Iris pigment epithelial cell (primary cell): Measurements from ENCODE around the gene GOSR2.
"Not testable (repeated sequence)": the region's sequence is repeated elsewhere in the genome, so short reads cannot be mapped to it uniquely, and the experiment has no call there.

ENCODE experiments used
- DNase-seq: peaks from one replicate; pipeline ENCODE4 v3.0.0-alpha.2; 2011; ENCODE audit warnings: low read depth

The GOSR2 gene

DNA sequence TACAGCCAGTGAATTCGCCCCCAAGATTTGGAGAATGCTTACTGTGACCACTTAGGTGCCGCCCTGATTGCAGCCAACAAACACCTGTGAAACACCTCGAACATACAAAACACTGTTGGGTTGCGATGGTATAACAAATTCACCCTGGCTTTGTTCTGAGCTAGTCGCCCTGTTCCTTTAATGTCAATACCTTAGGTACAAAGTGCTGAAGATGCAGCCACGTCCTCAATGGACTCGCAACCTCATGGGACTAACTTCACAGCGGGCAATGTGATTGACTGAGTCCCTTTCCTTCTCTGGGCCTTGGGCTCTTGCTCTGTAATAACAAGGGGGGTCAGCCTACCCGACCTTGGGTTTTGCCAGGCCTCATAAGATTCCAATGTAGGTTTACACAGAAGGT, 28.9 kb upstream of the GOSR2 start:
- no peak for DNase-seq

GRCh38 chr17:46894476-46895151, 28.3 kb upstream of the GOSR2 start:
- no peak for DNase-seq

GRCh38 chr17:46895171-46895570, 27.8 kb upstream of the GOSR2 start:
- DNase-seq, result no peak

DNA sequence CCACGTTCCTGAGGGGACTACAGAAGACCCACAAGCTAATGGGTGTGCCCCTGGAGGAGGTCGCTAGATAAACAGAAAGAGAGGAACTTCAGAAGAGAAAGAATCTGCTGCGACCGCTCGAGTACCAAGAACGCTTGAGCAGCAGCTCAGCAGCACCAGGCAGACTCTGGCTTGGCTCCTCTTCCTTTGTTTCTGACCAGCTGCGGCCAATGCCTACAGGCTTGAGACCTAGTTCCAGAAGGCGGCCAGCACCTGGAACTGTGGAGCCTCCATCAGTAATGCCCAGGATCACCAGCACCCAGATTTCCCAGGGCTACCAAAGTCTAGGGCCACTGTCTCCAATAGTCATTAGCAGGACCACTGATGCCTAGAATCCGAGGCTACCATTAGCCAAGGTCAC, 26.0 kb upstream of the GOSR2 start:
- no peak for DNase-seq

GRCh38 chr17:46898364-46898763, 24.6 kb upstream of the GOSR2 start:
- no peak for DNase-seq

DNA sequence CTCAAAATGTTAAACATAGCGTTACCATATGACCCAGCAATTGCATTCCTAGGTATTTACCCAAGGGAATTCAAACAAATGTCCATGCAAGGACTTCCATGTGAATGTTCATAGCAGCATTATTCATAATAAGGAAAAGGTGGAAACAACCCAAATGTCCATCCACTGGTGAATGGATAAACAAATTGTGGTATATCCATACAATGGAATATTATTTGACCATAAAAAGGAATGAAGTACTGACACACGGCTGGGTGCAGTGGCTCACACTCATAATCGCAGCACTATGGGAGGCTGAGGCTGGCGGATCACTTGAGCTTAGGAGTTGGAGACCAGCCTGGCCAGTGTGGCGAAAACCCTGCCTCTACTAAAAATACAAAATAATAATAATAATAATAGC, 24.1 kb upstream of the GOSR2 start:
- DNase-seq, result no peak

GRCh38 chr17:46901291-46901690, 21.7 kb upstream of the GOSR2 start:
- no peak for DNase-seq

GRCh38 chr17:46903762-46904672, 18.9 kb upstream of the GOSR2 start:
- DNase-seq, result no peak

DNA sequence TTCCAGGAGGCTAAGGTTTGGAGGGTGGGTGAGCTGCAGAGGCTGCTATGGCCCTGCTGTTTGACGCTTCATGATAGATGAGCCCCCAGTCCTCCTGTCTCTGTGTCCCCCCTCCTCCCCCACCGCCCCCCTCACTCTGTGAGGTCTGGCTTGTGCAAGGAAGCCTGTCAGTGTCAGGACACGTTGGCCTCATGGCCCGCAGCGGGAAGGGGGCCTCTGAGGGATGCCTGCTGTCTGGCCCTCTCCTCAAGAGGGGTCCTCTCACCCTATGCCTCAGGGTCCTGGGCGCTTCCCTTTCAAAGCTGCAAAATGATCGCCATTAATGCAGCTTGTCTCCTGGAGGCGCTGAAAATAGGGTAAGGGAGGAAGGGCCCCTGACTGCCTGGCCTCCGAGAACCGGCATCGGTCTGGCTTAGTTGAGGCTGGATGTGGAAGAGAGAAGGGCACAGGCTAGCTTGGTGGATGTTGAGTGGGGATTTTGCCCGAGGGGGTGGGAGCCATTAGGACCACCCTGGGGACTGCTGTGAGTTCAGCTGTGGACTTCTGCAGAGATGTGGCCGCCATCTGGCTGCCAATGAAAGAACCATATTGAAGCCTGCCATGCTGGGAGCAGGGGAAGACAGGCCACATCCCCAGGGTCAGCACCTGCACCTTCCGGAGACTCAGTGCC, 14.8 kb upstream of the GOSR2 start:
- no peak for DNase-seq

DNA sequence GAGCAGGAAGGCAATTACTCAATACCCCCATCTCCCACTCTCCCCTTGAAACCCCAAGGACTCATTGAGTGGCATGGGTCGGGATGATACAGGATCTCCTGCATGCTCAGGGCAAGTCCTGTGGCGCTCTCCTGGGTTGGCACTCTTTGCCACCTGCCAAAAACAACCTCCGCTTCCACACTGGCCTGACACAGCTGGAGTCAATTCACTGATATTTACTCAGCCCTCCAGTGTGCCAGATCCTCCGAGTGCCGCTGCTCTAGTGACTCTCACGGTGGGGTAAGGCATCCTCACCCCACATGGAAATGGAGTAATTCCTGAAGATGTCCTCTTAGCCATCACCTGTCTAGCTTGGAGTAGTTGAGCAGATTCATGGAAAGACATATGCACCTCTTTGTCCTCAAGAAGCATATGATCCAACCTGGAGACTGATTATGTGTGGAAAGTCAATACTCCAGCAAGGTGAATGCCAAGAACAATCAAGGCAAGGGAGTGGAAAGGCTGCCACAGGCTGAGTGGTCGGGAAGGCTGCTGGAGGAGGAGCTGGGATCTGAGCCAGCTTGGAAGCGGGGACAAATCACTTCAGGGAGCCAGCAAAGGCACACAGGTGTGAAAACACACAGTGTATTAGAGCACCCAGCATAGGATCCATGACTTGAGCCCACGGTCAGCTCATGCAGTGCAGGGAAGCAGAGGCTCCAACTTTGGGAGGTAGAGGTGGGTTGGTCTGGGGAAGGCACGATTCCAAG, 12.6 kb upstream of the GOSR2 start:
- no peak for DNase-seq

GRCh38 chr17:46911311-46911710, 11.6 kb upstream of the GOSR2 start:
- no peak for DNase-seq

DNA sequence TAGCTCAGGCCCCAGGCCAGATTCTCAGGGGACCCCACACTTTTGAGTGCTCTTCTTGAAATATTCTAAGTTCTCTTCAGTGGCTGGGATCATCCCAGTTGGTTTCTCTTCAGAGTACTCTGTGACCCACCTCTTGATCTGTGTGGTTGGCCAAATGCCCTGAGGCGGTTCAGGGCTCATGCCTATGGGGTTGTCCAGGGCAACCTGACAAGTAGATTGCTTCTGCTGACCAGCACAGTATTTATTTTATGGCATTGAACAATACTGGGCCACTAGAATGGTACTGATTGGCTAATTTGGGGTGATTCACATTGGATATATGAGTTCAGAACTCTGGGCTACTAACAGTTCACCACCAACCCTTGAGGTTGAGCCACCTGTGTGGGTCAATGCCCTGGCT, 7.4 kb upstream of the GOSR2 start:
- no peak for DNase-seq

- peak; percentile 40 for DNase-seq
Observed at GRCh38 chr17:46916211-46916610, 6.7 kb upstream of the GOSR2 start.

DNA sequence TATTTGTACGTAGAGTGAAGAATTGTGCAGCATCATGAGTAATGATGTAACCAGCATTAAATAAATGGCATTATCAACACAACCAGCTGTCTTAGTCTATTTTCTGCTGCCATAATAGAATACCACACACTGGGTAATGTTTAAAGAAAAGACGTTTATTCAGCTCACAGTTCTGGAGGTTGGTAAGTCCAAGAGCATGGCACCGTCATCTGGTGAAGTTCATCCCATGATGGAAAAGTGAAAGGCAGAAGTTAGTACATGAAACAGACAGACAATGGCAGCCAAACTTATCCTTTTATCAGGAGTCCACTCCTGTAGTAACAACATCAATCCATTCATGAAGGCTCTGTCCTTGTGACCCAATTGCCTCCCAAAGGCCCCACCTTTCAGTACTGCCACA, 6.3 kb upstream of the GOSR2 start:
- DNase-seq, result no peak

GRCh38 chr17:46917041-46917440, 5.9 kb upstream of the GOSR2 start:
- DNase-seq, result no peak

DNA sequence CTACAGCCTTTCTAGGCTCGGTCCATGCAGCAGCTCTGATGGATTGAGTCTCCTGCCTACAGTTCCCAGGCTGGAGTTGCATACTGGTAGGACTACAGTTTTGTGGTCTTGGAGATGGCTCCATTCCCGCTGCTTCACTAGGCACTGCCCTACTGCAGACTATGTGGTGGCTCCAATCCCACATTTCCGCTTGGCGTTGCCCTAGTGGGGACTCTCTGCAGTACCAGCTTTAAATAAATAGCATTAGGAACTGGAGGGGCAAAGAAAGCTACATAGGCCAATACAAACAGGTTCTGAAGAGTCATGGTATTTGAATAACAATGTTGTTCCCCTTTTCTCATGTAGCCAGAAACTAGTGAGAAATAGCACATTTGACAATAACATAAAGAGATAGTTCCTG, 5.4 kb upstream of the GOSR2 start:
- DNase-seq, result no peak

- not testable (repeated sequence) for DNase-seq
Observed at GRCh38 chr17:46921962-46922361, 998 bp upstream of the GOSR2 start.

DNA sequence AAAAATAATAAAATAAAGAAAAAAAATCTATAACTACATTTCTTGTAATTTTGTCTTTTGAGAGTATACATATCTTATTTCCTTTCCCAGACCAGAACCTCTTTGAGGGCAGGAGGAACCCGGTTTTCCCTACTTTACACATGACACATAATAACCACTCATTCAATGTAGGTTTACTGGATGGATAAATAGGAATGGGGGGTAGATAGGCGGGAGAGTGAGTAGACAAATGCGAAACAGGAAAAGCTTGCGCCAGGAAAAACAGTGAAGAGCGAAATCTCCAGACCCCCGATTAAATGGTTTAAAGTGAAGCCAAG, 515 bp upstream of the GOSR2 start:
- DNase-seq, result no peak

DNA sequence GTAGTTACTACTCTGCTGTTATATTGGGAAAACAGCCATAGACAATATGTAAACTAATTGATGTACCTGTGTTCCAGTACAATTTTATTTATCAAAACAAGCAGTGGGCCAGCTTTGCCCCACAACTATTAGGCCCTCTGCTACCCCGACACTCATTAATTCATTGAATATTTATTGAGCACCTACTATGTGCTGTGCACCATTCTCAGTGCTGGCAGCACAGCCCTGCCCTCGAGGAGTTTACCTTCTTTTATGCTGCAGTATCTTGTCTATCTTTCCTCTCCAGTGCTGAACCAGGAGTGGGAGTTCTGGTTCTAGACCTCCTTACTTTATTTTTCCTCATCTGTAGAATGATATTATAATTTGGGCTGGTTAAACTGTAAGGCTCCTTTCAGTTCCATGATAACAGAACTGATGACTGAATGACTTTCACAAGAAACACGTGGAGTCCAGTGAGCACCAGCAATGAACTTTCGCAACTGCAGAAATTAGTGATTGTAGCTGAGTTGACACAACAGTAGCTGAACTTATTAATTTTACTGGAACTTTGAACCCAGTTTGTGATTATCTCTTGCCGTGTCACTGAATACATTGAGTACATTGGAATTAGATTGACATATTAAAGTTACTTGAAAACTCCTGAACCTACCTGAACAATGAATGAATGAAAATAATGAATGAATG, 2.4 kb downstream of the GOSR2 start:
- DNase-seq, result peak; percentile 27

DNA sequence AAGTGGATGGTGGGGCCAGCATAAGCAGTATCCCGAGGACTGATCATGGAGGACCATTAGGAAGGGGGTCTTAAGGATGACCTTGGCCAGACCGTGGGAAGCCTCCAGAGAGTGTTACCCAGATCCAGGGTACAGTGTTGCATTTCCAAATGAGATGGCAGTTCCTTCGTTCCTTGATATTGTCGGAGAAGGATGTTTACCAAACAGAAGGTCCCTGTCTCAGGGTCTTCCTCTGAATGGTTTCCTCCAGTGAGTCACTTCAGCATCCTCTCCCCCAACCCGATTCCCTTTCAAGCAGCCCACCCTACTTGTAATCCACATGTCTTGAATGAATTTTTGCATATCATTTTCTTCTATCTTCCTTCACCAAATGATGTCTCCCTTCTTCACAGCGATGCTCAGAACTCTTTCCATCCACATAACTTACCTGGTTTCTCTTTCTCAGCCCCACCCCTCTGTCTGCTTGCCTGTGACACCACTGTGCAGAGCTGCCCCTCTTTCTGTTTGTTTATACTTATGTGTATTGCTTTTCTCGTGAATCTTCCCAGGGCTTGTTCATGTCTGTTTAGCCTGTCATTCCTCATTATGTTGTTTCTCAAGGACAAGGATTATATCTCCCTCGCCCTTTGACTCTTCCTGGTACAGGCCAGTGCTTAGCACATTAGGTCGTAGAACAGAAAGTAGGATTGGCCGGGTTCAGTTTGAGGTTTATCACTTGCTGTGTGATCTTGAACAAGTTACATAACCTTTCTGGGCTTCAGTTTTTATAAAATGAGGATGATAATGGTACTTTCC, 5.7 kb downstream of the GOSR2 start:
- no peak for DNase-seq

DNA sequence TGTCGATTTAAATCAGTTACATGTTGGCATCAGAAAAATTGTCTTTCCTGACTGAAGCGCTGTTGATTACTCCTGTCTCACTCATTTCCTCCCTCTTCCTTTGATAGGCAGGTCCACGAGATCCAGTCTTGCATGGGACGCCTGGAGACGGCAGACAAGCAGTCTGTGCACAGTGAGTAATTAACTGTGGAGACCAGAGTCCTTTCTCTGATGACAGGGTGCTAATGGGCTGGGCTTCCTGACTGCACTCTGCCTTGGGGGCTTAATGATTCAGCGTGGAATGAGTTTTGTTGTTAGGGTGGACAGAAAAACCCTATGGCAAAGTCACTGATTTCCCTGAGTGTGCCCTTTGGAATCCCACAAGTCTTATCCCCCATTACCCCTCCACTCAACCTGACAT, 6.5 kb downstream of the GOSR2 start:
- DNase-seq, result peak; percentile 71
